ENCODE measurements around the gene LTBP2. TPM values are rescaled to one million over a fixed set of nuclear protein-coding genes. Genes with fewer than 3 reads are reported as not detected.

LTBP2 gene
- total RNA-seq, 6 experiments from 2014 or later: 0.46 to 3.5 (median 1.7) TPM

GRCh38 chr14:74548881-74549280 lies 63.2 kb downstream of the LTBP2 start:
- WGBS (ENCODE audit: insufficient coverage, low coverage, low lambda C conversion rate, missing lambda C conversion rate): 76% methylated on average over 2 of the region's 3 CpGs
- Histone ChIP-seq H3K27ac (no peak overlapping the region), H3K4me1 (no peaks in the 10 kb centered on the region), H3K27me3 (no peaks in the 10 kb centered on the region), H3K36me3 (no peaks in the 10 kb centered on the region), H3K9me3 (no peaks in the 10 kb centered on the region), H3K4me3 (no peak overlapping the region)
- intact Hi-C loops (cut with DNase I): no loop called here
- ATAC-seq: peak in 1 of 4 donors; percentile 68
- TF ChIP-seq CTCF (IDR thresholded peaks at IDR 0.05): no peak
- TF ChIP-seq POLR2A (IDR thresholded peaks at IDR 0.05): no peak
- peak in 1 of 3 donors; percentile 57 for DNase-seq

DNA sequence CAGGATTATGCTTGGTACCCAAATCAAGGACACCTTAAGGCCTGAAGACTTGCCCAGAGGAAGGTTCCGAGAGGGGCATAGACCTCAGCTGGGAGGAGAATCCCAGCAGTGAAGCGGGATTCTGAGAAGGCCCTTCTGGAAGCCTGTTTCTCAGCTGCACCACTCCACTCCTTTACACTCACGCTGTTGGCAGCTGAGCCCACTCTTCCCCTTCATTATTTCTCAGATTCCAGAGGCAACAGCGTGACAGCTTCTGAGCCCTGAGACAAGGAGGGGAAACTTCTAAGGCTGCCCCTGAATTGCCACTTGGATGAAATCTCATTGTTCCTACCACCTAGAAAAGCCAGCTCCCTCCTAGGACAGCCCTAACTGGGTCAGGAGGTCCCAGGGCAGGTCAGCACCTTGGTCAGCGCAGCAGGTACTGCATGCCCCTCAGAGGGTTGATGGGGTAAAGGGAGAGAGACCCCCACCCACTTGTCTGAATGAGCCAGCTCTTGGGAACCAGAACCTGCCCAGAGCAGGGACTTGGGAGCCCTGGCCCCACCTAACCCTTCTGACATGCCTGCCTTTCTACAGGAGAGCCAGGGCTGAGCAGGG lies 64.6 kb downstream of the LTBP2 start:
- 86% methylated on average over 1 of the region's 5 CpGs for WGBS (ENCODE audit: insufficient coverage, low coverage, low lambda C conversion rate, missing lambda C conversion rate)
- TF ChIP-seq POLR2A (IDR thresholded peaks at IDR 0.05): no peak
- no peak for TF ChIP-seq CTCF (IDR thresholded peaks at IDR 0.05)
- Histone ChIP-seq H3K27ac (no peak overlapping the region), H3K36me3 (no peaks in the 10 kb centered on the region), H3K4me3 (no peak overlapping the region), H3K4me1 (no peaks in the 10 kb centered on the region), H3K9me3 (no peaks in the 10 kb centered on the region), H3K27me3 (no peaks in the 10 kb centered on the region)
- DNase-seq (peak in 1 of 3 donors; percentile 20), ATAC-seq (no peak)
- intact Hi-C loops (cut with DNase I): no loop called here

GRCh38 chr14:74546416-74546815 lies 65.6 kb downstream of the LTBP2 start:
- Histone ChIP-seq H3K4me1 (no peaks in the 10 kb centered on the region), H3K27ac (no peak overlapping the region), H3K27me3 (no peaks in the 10 kb centered on the region), H3K36me3 (no peaks in the 10 kb centered on the region), H3K9me3 (no peaks in the 10 kb centered on the region), H3K4me3 (no peak overlapping the region)
- WGBS (ENCODE audit: insufficient coverage, low coverage, low lambda C conversion rate, missing lambda C conversion rate): 61% methylated on average over 7 of the region's 11 CpGs
- intact Hi-C loops (cut with DNase I): no loop called here
- ATAC-seq: no peak
- TF ChIP-seq POLR2A (IDR thresholded peaks at IDR 0.05) (no peak), CTCF (IDR thresholded peaks at IDR 0.05) (no peak)
- peak in 1 of 3 donors; percentile 38 for DNase-seq

DNA sequence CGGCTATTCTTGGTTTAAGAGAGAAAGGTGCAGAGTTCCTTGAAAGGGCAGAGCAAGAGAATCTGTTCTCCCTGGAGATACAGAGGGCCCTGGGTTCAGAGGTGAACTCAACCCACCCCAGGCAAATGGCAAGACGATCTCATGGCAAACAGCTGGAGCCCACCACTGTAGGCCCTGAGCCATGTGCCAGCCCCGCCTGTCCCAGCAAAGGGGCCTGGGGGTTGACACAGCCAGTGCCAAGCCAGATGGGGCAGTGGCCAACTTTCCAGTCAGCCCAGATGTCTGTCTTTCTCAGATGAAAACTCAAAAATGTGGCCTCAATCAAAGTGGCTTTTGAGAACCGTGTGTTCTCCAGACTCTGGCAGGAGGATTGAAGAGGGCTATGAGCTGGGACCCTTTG lies 66.7 kb downstream of the LTBP2 start:
- no peaks in the 10 kb centered on the region for H3K36me3 ChIP-seq
- DNase-seq: peak in 1 of 3 donors; percentile 37
- intact Hi-C loops (cut with DNase I): no loop called here
- ATAC-seq: no peak
- H3K27ac ChIP-seq: no peak overlapping the region
- no peaks in the 10 kb centered on the region for H3K4me1 ChIP-seq
- H3K27me3 ChIP-seq: no peaks in the 10 kb centered on the region
- no peaks in the 10 kb centered on the region for H3K9me3 ChIP-seq
- H3K4me3 ChIP-seq: no peak overlapping the region
- no peak for TF ChIP-seq CTCF (IDR thresholded peaks at IDR 0.05)
- TF ChIP-seq POLR2A (IDR thresholded peaks at IDR 0.05): no peak
- WGBS (ENCODE audit: insufficient coverage, low coverage, low lambda C conversion rate, missing lambda C conversion rate): 100% methylated on average over 1 of the region's 4 CpGs
